A549 treated with CORT108297 at 1 μM for 4 hours (cell line): ENCODE results near the gene PLPPR5. TPM values are rescaled to one million over a fixed set of nuclear protein-coding genes. Genes with fewer than 3 reads are reported as not detected.

Experiments used
- total RNA-seq: library from RNA; stranded (reverse); fragments of 200-300 nt; extraction: Qiagen RNA extraction; gene quantifications from 5 replicates; pipeline ENCODE4 v1.2.3, GENCODE V29; 2022

Gene PLPPR5, protein sequence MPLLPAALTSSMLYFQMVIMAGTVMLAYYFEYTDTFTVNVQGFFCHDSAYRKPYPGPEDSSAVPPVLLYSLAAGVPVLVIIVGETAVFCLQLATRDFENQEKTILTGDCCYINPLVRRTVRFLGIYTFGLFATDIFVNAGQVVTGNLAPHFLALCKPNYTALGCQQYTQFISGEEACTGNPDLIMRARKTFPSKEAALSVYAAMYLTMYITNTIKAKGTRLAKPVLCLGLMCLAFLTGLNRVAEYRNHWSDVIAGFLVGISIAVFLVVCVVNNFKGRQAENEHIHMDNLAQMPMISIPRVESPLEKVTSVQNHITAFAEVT
- not detected in 5 replicates for total RNA-seq

DNA sequence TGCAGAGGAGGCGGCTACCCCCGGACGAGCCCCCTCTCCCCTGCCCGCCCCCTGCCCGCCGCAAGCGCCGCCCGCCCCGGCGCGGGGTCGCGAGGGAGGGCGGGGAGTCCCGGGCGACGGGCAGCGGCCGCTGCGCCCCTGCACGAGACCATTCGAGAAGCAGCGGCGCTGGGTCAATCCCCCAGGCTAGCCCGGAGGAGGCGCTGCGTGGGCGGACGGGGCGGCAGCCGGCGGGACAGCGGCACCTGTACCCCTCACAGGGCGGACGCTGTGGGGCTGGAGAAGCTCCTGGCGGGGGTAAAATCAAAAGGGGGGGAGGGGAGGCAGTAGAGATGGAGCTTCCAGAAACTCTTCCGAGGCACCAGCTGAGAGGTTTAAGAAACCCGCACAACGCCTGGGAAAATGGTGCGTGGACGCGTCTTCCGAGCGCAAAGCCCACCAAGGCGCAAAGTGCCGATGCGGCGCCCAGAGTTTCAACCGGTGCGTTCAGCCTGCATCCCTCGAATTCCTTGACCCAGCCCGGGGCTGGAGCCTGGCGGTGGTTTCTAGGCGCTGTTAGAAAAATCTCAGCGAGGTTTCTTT is at the start of gene PLPPR5:
Gene PLPPR5, minus strand, starts transcription at position 1 of the 582 bp plus-strand sequence. CDS start 190 bp downstream, outside the sequence.

